ENCODE measurements around the gene CDH24. TPM values are rescaled to one million over a fixed set of nuclear protein-coding genes. Genes with fewer than 3 reads are reported as not detected.

Gene CDH24
- total RNA-seq, 1 experiment from 2014 or later = 9.0 TPM

DNA sequence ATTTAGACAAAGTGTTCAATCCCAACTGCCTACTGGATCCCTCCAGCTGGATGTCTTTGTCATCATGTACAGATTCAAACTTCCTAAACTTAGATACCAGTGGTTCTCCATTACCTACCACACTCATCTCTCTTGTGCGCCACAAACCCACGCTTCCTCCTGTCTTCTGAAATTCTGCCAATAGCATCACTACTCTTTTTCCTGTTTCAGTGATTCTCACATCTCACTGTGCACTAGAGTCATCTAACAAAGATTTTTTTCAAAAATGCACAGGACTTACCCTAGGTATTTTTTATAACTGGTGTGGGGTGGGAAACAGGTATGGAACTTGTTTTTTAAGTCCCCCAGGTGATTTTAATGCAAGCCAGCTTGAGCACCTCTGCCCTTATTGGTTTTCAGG, 28.5 kb downstream of the CDH24 start:
- CTCF ChIA-PET = no interaction called here
- in situ Hi-C loops (cut with HindIII; ENCODE audit: low pct_unique_long_range_greater_than_20kb, low sequenced_read_pairs) = no loop called here
- POLR2A ChIA-PET = no interaction called here
- Histone ChIP-seq H3K27me3 (ENCODE audit: control insufficient read depth, insufficient read depth, low read length) (no peaks in the 10 kb centered on the region), H3K27ac (ENCODE audit: low read length) (no peak overlapping the region), H3K4me1 (ENCODE audit: control insufficient read depth, insufficient read depth, low read length) (no peaks in the 10 kb centered on the region), H3K36me3 (ENCODE audit: control insufficient read depth, insufficient read depth, low read length) (peaks cover 8% of the 10 kb centered on the region), H3K4me3 (ENCODE audit: low read depth in 2 of 2, low read length in 2 of 2) (no peak overlapping the region), H3K9me3 (ENCODE audit: control insufficient read depth, insufficient read depth, low read depth, low read length) (no peaks in the 10 kb centered on the region)
- DNase-seq (ENCODE audit: low read depth, low spot score) = no peak
- intact Hi-C loops (cut with micrococcal nuclease; ENCODE audit: unreplicated experiment) = no loop called here
- ATAC-seq = no peak
- TSS peak; percentile 45 for BruUV-seq (replicated peaks)
- TF ChIP-seq TCF7L2 (IDR thresholded peaks at IDR 0.05; ENCODE audit: low read depth, low read length) (no peak), POLR2AphosphoS5 (IDR thresholded peaks at IDR 0.05; ENCODE audit: low read depth, low read length) (no peak)
- TF ChIP-seq, protein P1, sequence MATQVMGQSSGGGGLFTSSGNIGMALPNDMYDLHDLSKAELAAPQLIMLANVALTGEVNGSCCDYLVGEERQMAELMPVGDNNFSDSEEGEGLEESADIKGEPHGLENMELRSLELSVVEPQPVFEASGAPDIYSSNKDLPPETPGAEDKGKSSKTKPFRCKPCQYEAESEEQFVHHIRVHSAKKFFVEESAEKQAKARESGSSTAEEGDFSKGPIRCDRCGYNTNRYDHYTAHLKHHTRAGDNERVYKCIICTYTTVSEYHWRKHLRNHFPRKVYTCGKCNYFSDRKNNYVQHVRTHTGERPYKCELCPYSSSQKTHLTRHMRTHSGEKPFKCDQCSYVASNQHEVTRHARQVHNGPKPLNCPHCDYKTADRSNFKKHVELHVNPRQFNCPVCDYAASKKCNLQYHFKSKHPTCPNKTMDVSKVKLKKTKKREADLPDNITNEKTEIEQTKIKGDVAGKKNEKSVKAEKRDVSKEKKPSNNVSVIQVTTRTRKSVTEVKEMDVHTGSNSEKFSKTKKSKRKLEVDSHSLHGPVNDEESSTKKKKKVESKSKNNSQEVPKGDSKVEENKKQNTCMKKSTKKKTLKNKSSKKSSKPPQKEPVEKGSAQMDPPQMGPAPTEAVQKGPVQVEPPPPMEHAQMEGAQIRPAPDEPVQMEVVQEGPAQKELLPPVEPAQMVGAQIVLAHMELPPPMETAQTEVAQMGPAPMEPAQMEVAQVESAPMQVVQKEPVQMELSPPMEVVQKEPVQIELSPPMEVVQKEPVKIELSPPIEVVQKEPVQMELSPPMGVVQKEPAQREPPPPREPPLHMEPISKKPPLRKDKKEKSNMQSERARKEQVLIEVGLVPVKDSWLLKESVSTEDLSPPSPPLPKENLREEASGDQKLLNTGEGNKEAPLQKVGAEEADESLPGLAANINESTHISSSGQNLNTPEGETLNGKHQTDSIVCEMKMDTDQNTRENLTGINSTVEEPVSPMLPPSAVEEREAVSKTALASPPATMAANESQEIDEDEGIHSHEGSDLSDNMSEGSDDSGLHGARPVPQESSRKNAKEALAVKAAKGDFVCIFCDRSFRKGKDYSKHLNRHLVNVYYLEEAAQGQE (IDR thresholded peaks at IDR 0.05; ENCODE audit: insufficient read depth in 1 of 2, low read depth in 2 of 2, low read length in 1 of 2) = no peak

DNA sequence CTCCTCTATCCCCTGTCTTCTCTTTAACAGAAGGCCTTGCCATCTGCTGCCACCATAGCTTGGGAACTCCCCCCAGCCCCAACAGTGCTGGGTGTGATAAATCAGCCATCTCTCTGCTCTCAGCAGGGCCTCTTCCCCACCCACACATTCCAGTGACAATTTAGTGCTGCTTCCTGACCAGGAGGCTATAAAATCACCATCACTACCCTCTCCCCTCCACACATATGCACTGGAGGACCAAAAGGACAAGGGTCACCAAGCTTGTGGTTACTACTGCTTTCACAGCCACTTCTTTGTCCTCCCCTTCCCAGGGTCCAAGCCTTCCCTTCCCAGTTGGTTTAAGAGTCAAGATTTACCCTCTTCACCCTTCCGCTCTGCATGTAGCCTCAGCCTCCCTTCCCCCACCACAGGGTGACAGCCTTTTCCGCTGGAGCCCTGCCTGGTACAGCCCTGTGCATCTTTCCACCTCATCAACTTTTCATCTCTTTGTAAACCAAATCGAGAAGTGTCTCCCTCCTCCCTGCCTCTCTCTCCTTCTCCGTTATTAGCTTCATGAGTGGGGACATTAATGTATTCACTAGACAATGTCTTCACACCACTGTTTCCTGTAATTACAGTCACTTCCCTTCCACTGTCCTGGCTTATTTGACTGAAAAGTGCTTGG, 32.0 kb downstream of the CDH24 start:
- Histone ChIP-seq H3K9me3 (ENCODE audit: control insufficient read depth, insufficient read depth, low read depth, low read length) (no peaks in the 10 kb centered on the region), H3K27me3 (ENCODE audit: control insufficient read depth, insufficient read depth, low read length) (no peaks in the 10 kb centered on the region), H3K4me3 (ENCODE audit: low read depth in 2 of 2, low read length in 2 of 2) (no peak overlapping the region), H3K36me3 (ENCODE audit: control insufficient read depth, insufficient read depth, low read length) (no peaks in the 10 kb centered on the region; the same call in 1 of the 2 replicates), H3K4me1 (ENCODE audit: control insufficient read depth, insufficient read depth, low read length) (no peaks in the 10 kb centered on the region), H3K27ac (ENCODE audit: low read length) (no peak overlapping the region)
- POLR2A ChIA-PET = no interaction called here
- in situ Hi-C loops (cut with HindIII; ENCODE audit: low pct_unique_long_range_greater_than_20kb, low sequenced_read_pairs) (no loop called here), intact Hi-C loops (cut with micrococcal nuclease; ENCODE audit: unreplicated experiment) (no loop called here)
- CTCF ChIA-PET = interaction anchor here (1.0 kb wide), 1 partner anchor 52 kb away, joined by 3 read pairs; no protein-coding TSS in a partner anchor
- ATAC-seq (no peak), DNase-seq (ENCODE audit: low read depth, low spot score) (no peak)
- TF ChIP-seq, protein P2, sequence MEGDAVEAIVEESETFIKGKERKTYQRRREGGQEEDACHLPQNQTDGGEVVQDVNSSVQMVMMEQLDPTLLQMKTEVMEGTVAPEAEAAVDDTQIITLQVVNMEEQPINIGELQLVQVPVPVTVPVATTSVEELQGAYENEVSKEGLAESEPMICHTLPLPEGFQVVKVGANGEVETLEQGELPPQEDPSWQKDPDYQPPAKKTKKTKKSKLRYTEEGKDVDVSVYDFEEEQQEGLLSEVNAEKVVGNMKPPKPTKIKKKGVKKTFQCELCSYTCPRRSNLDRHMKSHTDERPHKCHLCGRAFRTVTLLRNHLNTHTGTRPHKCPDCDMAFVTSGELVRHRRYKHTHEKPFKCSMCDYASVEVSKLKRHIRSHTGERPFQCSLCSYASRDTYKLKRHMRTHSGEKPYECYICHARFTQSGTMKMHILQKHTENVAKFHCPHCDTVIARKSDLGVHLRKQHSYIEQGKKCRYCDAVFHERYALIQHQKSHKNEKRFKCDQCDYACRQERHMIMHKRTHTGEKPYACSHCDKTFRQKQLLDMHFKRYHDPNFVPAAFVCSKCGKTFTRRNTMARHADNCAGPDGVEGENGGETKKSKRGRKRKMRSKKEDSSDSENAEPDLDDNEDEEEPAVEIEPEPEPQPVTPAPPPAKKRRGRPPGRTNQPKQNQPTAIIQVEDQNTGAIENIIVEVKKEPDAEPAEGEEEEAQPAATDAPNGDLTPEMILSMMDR (IDR thresholded peaks at IDR 0.05) = no peak
- TF ChIP-seq SIN3A (IDR thresholded peaks at IDR 0.05; ENCODE audit: borderline replicate concordance, insufficient read depth, low read depth, low read length) (no peak), POLR2AphosphoS5 (IDR thresholded peaks at IDR 0.05; ENCODE audit: low read depth, low read length) (0 out of 2 replicates have a peak, but pooled peaks have one; percentile 34)
- TF ChIP-seq, protein P1 (IDR thresholded peaks at IDR 0.05; ENCODE audit: insufficient read depth in 1 of 2, low read depth in 2 of 2, low read length in 1 of 2) = no peak
- no TSS peak for BruUV-seq (replicated peaks)
